HL-60/S4 treated with phorbol 12-myristate 13-acetate at 8.2 ng/mL for 4 days and 3 days (cell line): Measurements from ENCODE around the gene SUSD2.
"Not testable (repeated sequence)": the region's sequence is repeated elsewhere in the genome, so short reads cannot be mapped to it uniquely, and the experiment has no call there.

ENCODE experiments used
- in situ Hi-C: fragments of 300-500 bp; cut with MboI; formaldehyde crosslinking; loops from 2 replicates; pipeline ENCODE4 v1.15.0; 2022; ENCODE audit warnings: low sequenced_read_pairs

The SUSD2 gene, protein sequence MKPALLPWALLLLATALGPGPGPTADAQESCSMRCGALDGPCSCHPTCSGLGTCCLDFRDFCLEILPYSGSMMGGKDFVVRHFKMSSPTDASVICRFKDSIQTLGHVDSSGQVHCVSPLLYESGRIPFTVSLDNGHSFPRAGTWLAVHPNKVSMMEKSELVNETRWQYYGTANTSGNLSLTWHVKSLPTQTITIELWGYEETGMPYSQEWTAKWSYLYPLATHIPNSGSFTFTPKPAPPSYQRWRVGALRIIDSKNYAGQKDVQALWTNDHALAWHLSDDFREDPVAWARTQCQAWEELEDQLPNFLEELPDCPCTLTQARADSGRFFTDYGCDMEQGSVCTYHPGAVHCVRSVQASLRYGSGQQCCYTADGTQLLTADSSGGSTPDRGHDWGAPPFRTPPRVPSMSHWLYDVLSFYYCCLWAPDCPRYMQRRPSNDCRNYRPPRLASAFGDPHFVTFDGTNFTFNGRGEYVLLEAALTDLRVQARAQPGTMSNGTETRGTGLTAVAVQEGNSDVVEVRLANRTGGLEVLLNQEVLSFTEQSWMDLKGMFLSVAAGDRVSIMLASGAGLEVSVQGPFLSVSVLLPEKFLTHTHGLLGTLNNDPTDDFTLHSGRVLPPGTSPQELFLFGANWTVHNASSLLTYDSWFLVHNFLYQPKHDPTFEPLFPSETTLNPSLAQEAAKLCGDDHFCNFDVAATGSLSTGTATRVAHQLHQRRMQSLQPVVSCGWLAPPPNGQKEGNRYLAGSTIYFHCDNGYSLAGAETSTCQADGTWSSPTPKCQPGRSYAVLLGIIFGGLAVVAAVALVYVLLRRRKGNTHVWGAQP

DNA sequence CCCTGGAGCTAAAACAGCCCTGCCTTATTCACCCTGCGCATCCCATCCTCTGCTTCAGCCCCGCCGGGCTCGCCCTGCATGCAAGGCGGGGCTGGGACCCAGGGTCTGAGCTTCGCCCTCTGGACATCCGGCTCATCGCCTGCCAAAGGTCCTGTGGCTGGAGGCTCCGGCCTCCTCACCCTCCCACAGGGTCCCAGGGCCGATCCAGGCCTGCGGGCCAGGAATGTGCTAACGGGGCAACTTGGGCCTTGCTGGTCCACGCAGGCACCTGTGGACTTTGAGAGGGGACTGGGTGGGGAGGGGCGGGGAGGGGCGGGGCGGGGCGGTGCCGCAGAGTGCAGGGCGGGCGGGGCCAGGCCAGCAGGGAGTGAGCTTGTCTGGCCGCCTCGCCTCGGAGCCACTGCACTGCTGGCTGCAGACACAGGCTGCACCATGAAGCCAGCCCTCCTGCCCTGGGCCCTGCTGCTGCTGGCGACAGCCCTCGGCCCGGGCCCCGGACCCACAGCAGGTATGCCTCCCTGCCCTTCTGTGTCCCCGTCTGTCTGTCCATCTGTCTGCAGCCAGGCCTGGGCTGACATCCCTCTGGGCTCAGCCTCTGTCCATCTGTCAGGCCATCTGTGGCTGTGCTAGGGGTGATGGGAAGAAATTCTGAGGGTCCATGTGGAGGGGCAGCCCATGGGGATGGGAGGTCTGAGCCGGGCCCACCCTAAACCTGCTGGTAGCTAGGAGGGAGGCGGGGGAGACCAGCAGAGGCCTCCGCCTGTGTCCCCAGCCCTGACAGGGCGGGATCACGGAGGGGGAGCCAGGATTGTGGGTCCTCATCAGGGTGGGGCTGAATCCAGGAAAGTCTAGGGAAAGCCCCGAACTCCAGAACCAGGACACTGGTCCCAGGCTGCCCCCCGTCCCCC, at the start of gene SUSD2:
TSS of gene SUSD2 (plus strand) at position 400 of the 908 bp plus-strand sequence. CDS start at position 433, 33 bp downstream.
- in situ Hi-C loops: no loop called here

DNA sequence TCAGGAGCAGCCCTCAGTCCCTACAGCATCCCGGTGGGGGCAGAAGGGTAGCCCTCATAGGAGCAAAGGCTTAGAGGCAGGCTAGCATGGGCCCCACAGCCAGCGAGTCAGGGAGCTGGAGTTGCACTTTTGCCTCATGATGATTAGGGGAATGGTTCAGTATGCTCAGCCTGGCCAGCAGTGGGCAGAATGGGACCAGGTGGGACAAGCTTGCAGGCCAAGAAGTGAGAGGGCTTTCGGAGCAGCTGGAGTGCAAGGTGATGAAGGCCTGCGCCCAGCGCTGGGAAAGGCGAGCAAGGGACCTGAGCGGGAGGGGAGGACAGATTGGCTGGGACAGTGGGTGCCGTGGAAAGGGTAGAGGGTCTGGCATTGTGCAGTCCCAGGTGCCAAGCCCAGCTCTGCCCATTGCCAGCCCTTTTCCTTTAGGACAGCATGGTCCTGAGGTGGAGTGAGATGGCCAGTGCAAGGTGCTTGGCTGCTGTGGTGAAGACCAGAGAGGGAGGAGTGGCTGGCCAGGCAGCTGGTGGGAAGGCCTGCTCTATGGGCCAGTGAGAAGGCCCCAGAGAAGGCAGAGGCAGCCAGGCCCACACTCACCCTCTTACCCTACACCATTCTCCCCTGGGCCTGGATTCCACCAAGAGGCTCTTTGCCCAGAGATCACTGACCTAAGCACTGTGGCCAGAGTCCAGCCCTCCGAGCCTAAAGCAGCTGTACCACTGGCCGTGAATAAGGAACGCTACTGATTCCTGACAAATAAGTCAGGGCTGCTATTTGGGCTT, 47.9 kb upstream of the SUSD2 start:
- in situ Hi-C loops: no loop called here

DNA sequence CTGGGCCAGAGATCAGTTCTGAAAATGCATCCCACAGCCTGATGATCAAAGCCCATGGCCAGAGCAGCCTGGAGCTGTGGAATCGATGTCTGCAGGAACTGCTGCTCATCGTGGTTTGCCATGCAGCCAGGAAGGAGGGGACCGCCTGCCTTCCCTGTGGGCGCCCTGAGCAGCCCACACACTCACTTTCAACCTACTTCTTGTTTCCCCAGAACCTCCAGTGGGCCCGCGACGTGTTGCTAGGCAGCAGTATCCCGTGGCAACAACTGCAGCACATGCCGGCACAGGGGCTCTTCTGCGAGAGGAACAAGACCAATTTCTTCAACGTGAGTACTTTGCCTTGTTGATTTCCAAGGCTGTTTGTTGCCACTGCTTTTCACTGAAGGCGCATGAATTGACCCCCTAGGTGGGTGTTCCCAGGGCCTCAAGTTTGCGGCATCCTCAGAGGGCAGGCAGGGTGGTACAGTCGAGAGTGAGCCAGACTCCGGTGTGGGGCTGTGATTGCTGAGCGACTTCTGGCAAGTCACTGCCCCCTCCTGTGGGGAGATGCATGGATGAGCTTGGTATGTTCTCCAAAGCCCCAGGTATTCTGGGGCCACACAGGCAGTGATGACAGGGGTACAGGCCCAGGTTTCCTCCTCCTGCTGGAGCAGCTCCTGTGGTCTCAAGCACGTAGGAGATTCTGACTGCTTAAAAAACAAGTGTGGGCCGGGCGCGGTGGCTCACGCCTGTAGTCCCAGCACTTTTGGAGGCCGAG, 47.0 kb upstream of the SUSD2 start:
- in situ Hi-C loops: no loop called here

DNA sequence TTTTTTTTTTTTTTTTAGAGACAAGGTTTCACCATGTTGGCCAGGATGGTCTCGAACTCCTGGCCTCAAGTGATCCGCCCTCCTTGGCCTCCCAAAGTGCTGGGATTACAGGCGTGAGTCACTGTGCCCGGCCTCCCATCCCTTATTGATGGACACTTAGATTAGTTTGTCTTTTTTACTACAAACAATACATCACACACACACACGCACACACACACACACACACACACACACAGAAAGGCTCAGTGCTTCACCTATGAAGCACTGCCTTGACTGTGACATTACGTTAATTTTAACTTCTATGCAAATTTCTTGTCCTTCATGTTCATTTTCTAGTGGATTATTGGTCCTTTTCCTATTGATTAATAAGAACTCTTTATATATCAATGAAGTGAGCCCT, 44.8 kb upstream of the SUSD2 start:
- in situ Hi-C loops: not testable (repeated sequence)

DNA sequence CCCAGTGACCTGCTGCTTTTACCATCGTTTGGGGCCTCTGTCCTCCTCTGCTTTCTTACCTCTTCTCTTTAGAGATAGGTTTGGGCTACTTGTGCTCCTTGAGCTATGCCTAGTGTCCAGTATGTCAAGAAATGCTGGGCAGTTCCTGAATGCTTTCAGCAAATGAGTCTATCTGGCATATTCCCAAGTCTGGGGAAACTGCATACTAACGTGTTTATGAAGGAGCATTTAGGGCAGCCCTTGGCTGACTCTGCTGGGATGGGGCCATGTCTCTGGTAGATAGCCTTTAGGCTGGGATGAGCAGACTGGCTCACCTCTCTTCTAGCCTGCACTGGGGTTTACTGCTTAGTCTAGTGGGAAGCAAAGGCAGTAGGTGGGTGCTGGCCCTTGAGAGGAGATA, 43.7 kb upstream of the SUSD2 start:
- in situ Hi-C loops: no loop called here

DNA sequence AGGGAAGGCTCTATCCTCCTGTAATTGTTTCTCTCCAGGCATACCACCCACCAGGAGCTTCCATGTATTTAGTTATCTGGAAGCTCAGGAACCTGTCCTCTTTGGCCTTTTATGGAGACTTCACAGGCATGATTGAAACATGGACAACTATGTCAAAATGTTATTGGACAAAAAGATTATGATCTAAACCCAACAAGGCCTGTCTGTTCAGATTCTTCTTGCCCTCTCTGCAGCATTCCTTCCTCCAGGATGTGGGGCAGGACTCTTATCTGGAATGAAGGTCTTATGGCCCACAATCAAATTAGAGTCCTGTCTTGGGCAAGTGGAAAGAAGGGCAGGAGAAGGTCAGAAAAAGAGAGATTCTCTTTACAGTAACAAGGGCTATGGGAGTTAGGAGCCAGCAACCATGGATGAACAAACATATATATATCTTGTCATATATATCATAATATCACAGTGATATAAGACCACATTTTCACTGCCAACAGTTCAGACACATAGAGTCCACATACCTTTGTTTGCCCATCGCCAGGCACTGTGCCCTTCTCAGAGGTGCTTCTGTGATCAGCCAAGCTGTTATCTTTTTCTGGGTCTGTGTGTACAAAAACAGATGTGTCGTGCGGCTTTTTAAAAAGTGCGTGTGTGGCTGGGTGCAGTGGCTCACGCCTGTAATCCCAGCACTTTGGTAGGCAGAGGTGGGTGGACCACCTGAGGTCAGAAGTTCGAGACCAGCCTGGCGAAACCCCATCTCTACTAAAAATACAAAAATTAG, 42.5 kb upstream of the SUSD2 start:
- in situ Hi-C loops: no loop called here

DNA sequence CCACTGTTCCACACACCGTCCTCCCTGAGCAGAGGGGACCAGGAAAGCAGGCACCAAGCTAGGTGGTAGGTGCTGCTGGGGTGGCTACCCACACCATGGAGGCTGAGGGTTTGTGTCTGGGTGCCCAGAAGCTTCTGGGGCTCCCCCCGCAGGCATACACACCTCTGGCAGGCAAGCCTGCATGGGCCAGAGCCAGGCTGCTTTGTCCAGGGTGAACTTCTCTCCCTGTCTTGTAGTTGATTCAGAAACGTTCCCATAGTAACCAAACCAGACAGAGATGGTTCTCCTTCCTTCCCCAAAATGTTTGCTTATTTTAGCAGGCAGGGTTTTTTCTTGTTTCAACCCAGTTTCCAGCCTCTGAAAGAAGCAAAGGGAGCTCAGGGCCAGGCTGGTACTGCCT, 40.9 kb upstream of the SUSD2 start:
- in situ Hi-C loops: no loop called here

DNA sequence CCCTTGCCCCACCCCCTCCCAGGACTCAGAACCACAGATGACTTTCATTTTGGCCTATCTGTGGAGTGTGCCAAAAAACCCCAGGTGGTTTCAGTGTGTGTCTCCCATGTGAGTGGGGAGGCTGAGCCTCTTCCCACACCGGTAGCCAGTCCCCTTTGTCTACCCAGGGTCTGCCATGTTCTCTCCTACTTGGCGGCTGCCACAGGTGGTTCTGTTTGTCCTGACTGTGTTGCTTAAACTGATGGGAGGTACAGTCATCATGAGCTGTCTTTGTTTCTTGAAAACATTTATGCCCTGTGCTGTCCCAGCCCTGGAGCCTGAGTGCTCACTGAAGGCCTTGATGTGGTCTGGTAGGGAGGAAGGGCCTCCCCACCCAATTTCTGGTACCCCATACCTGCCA, 39.7 kb upstream of the SUSD2 start:
- in situ Hi-C loops: no loop called here

DNA sequence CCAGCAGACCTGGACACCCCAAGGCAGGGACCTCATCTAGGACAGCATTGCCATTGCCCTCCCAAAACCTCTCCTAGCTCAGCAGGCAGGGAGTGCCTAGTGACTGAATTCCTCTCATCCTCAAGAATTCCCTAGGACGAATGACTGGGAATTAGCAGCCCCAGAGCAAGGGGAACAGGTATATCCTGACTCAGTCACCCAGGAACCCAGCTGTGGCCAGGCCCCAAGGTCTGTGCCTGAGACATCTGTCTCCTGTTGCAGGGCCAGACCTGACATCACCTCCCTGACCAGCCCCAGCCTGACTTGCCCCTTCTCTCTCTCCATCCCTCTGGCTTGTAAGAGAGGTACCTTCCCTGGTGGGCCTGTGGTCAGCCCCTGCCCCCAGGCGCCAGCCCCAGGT, 39.0 kb upstream of the SUSD2 start:
- in situ Hi-C loops: no loop called here

DNA sequence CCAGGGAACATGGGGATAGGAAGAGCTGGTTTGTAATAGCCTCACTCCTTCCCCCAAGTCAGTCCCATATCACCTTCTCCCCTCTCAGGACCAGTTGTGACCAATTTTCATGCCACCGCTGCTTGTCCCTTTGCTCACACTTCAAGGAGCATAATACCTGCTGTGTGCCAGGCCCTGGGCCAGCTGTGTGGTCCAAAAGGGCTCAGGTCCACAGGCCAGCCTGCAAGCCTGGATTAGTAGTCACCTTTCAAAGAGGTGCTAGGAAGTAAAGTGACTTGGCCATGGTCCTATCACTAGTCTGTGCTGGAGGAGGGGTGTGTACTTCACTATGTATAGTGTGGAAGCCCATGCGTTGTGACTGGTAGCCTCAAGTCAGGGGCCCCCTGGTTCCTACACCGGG, 38.5 kb upstream of the SUSD2 start:
- in situ Hi-C loops: no loop called here

DNA sequence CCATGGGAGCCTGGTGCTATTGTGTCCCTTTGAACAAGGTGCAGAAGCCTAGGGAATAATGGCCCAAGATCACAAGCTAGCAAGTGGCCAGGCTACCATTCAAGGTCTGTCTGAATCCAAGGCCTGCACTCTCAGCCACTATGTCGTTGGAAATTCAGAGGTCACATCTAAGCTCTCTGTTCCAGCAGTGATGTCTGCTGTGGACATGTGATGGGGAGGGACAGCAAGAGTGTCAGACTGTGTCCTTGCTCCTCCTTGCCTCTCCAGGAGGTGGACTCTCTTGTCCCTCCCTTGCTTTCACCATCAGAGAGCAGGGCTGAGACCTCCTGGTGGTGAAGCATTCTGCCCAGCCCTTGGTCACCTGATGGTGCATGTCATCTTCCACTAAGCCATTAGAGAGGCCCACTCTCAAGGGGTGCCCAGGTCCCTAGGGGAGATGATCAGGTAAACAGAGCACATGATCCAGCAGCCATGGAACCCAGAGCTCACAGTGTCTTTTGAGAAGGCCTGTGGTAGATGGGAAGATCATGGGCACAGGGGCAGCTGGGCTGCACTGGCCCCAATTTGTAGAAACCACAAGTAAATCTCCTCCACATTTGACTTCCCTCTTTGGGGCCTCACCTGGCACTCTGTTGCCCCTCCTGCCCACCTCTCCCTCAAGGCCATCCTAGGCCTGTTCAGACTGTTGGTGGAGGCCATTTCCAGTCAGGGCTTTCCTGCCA, 37.1 kb upstream of the SUSD2 start:
- in situ Hi-C loops: no loop called here

DNA sequence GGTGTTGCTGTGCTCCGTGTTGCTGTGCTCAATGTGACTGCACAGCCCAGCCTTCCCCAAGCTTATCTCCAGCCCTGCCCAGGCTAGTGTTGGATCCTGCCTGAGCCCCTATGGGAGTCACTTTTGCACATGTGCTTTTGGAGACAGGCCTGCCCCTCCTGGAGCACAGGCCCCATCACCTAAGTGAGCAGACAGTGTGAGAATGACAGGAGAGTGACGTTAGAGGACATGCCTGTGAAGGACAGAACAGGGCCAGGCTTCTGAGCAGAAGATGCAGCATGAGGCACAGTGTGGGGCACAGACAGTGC, 36.6 kb upstream of the SUSD2 start:
- in situ Hi-C loops: no loop called here

DNA sequence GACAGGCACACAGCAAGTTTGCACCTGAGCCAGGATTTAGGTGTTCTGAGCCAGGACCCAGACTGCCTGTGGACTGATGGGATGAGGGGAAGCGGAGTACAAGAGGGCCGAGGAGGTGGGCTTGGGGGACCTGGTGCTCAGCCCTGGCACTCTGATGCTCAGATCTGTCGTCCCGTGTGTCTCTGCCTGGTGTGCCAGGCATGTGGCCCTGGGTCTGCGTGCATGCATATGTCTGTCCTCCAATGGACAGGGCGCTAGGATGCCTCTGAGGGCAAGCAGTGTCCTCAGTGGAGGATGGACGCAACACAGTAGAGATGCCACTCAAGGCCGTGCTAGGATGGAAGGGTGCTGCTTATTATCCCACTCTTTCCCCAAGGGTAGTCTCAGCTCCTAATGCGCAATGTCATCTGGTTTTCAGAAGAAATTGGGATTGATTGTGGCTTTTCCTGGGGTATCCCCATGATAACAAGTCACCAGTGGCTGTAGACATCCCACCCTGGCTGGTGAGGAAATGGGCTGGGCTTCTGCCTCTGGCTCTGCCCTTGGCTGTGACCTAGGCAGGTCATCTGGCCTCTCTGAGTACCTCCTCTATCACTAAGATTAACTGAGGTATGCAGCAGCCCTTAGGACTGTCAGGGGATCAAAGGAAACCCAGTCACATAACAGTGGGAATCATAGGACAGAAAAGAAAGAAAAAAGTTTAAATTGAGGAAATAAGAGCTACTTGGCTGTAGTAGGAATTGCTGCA, 35.7 kb upstream of the SUSD2 start:
- in situ Hi-C loops: no loop called here

DNA sequence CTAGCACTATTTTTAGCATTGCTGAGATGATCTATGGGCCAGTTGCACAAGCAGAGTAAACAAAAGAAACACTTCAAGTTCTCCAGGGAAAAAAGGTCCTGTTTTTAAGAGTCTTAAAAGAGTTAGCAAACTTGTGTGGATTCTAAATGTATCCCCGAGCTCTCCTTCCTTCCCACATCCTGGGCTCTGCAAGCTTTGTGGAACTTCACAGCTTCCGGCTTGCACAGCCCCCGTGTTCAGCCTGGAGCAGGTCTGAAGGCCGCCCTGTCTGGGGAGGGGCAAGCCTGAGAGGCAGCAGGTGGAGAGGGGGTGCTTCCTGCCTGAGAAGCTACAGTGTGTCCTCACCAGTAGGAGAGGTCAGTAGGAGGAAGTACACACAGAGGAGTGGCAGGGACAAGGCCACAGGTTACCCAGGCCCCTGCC, 35.1 kb upstream of the SUSD2 start:
- in situ Hi-C loops: no loop called here

DNA sequence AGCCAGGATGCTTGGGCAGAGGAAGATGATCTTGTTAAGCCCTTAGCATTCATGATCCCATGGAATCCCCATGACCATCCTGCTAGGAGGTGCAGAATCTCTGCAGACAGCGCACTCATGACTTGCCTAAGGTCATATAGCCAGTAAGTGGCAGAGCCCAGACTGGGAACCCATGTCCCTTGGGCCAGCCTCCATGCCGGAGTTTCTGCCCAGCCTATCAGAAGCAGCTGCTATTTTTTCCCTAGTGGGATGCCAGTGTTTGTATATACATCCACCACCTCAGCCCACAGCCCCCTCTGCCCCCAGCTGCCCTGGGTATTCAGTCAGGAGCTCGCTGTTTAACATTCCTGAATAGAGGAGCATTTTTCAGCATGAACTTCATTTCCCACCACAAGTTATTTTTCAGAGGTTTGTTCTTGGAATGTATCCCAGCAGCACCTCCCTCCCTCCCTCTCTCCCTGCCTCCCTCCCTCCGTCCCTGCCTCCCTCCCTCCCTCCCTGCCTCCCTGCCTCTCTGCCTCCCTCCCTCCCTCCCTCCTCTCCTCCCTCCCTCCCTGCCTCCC, 34.4 kb upstream of the SUSD2 start:
- in situ Hi-C loops: no loop called here

DNA sequence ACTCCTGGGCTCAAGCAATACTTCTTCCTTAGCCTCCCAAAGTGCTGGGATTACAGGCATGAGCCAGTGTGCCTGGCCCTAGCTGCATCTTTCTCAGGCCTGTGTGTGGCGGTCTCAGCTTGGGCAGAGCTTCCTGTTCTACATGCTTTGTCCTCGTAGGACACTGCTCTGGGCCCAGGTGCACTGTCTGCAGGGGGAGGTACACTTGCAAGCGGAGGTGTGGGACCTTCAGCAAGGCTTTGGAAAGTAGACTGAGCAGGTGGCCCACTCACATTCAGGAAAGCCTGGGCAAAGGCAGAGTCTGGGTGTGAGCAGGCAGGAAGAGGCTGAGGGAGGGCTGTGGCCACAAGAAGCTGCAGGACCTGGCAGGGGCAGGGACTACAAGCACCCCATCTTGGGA, 33.6 kb upstream of the SUSD2 start:
- in situ Hi-C loops: no loop called here
